Uterus (tissue), 2 donors: ENCODE measurements around the gene AFDN.

ENCODE experiments used
- POLR2A ChIP-seq, 2 donors: fragments of 450-650 bp; IDR thresholded peaks; one replicate each; pipeline ENCODE4 v1.6.1; 2016; ENCODE audit warnings: antibody characterized with exemption in 2 of 2, mild to moderate bottlenecking in 1 of 2, moderate library complexity in 1 of 2
- TF ChIP-seq, protein P1 (sequence below), 4 experiments: fragments of 200-600 bp in 2 of 4; fragments of 450-650 bp in 2 of 4; sonication (generic) in 2 of 4; IDR thresholded peaks; one replicate each; pipeline ENCODE4 v1.5.1; 2016 to 2019; ENCODE audit warnings: antibody characterized with exemption in 4 of 4, mild to moderate bottlenecking in 2 of 4, moderate library complexity in 1 of 4

DNA sequence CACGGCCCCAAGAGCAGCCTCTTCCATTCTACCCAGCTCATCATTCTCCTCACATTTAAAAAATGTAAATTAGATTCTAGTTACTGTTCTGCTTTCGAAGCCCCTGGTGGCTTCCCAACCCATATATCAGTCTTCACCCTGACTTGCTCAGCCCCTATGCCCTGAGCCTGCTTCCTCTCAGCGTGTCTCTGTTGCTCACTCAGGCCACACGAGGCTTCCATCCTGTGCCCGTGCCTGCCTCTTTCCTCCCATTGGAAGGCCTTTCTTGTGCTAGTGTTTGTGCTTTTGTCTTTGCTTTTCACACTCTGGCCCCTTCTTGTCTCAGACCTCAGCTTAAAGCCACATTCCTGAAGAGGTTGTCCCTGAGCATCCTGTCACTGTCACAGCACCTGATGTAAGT lies 78.1 kb downstream of the AFDN start:
- TF ChIP-seq, protein P1, sequence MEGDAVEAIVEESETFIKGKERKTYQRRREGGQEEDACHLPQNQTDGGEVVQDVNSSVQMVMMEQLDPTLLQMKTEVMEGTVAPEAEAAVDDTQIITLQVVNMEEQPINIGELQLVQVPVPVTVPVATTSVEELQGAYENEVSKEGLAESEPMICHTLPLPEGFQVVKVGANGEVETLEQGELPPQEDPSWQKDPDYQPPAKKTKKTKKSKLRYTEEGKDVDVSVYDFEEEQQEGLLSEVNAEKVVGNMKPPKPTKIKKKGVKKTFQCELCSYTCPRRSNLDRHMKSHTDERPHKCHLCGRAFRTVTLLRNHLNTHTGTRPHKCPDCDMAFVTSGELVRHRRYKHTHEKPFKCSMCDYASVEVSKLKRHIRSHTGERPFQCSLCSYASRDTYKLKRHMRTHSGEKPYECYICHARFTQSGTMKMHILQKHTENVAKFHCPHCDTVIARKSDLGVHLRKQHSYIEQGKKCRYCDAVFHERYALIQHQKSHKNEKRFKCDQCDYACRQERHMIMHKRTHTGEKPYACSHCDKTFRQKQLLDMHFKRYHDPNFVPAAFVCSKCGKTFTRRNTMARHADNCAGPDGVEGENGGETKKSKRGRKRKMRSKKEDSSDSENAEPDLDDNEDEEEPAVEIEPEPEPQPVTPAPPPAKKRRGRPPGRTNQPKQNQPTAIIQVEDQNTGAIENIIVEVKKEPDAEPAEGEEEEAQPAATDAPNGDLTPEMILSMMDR (IDR thresholded peaks at IDR 0.05), result no peak
- no peak for TF ChIP-seq POLR2A (IDR thresholded peaks at IDR 0.05)
